Dermis blood vessel endothelial cell (primary cell): ENCODE results near the gene CTAGE8. TPM values are rescaled to one million over a fixed set of nuclear protein-coding genes. Genes with fewer than 3 reads are reported as not detected.
"Not testable (repeated sequence)": the region's sequence is repeated elsewhere in the genome, so short reads cannot be mapped to it uniquely, and the experiment has no call there.

Source experiments
- DNase-seq: peaks from one replicate; pipeline ENCODE4 v3.0.0; 2010
- total RNA-seq: library from RNA; depleted of rRNA; stranded (reverse); fragments of >200 nt; gene quantifications from 2 replicates; pipeline ENCODE4 v1.2.3, GENCODE V29; 2014

CTAGE8 gene
- 0.14 TPM in 1 of 2 replicates, not detected in the other for total RNA-seq

- not testable (repeated sequence) for DNase-seq
Observed at GRCh38 chr7:144269188-144269587, at the start of gene CTAGE8. TSS of gene CTAGE8 (minus strand) at chr7:144269288. CDS start at chr7:144269250, 38 bp downstream.

- DNase-seq, result not testable (repeated sequence)
Observed at GRCh38 chr7:144317537-144317936, 48.4 kb upstream of the CTAGE8 start.

GRCh38 chr7:144311872-144312469, 42.9 kb upstream of the CTAGE8 start, which contains the start of gene OR2A1:
TSS of gene OR2A1 (plus strand) at chr7:144312419. CDS start at chr7:144318125, 5,706 bp downstream.
- not testable (repeated sequence) for DNase-seq

GRCh38 chr7:144311218-144311617, 42.1 kb upstream of the CTAGE8 start:
- DNase-seq, result not testable (repeated sequence)

GRCh38 chr7:144309702-144310101, 40.6 kb upstream of the CTAGE8 start:
- not testable (repeated sequence) for DNase-seq

- DNase-seq, result not testable (repeated sequence)
Observed at GRCh38 chr7:144305156-144305555, 36.1 kb upstream of the CTAGE8 start.

GRCh38 chr7:144303607-144304006, 34.5 kb upstream of the CTAGE8 start:
- not testable (repeated sequence) for DNase-seq

GRCh38 chr7:144302578-144303303, 33.7 kb upstream of the CTAGE8 start:
- not testable (repeated sequence) for DNase-seq

GRCh38 chr7:144293794-144294499, 24.9 kb upstream of the CTAGE8 start:
- not testable (repeated sequence) for DNase-seq

GRCh38 chr7:144292384-144293161, 23.5 kb upstream of the CTAGE8 start:
- DNase-seq, result not testable (repeated sequence)

- not testable (repeated sequence) for DNase-seq
Observed at GRCh38 chr7:144291607-144292006, 22.5 kb upstream of the CTAGE8 start.

- DNase-seq, result not testable (repeated sequence)
Observed at GRCh38 chr7:144287171-144287784, 18.2 kb upstream of the CTAGE8 start.

GRCh38 chr7:144283716-144284115, 14.6 kb upstream of the CTAGE8 start:
- not testable (repeated sequence) for DNase-seq

- DNase-seq, result not testable (repeated sequence)
Observed at GRCh38 chr7:144282490-144282889, 13.4 kb upstream of the CTAGE8 start.

GRCh38 chr7:144281981-144282380, 12.9 kb upstream of the CTAGE8 start:
- not testable (repeated sequence) for DNase-seq

GRCh38 chr7:144280010-144280409, 10.9 kb upstream of the CTAGE8 start:
- not testable (repeated sequence) for DNase-seq

GRCh38 chr7:144275281-144275680, 6.2 kb upstream of the CTAGE8 start:
- DNase-seq, result not testable (repeated sequence)

- DNase-seq, result not testable (repeated sequence)
Observed at GRCh38 chr7:144264692-144265091, 4.4 kb downstream of the CTAGE8 start, which contains the start of gene OR2A7. TSS of gene OR2A7 (minus strand) at chr7:144264792. CDS start at chr7:144259628, 5,164 bp downstream.

- not testable (repeated sequence) for DNase-seq
Observed at GRCh38 chr7:144262128-144262527, 7.0 kb downstream of the CTAGE8 start.

GRCh38 chr7:144259067-144259466, 10.0 kb downstream of the CTAGE8 start:
- not testable (repeated sequence) for DNase-seq

- peak; percentile 12 for DNase-seq
Observed at GRCh38 chr7:144256112-144256511, 13.0 kb downstream of the CTAGE8 start.

GRCh38 chr7:144255471-144255897, 13.6 kb downstream of the CTAGE8 start:
- DNase-seq, result no peak
